Left colon (tissue), 2 donors: ENCODE results near the gene GLS. TPM values are rescaled to one million over a fixed set of nuclear protein-coding genes. Genes with fewer than 3 reads are reported as not detected.

Experiments
- total RNA-seq, 2 donors: library from RNA; stranded (reverse); fragmentation: NEBNext Ultra II Directional; extraction: Animal tissue kit (Norgen Biotek cat#: 25700); gene quantifications; one replicate each; pipeline ENCODE4 v1.2.1, GENCODE V29; 2021
- donor health status: DM: no; HTN: no; CAD: no.
- donor health status: DM: yes; HTN: yes; CAD: no.

The GLS gene
- total RNA-seq, 2 donors from 2014 or later: 51.3 to 63.3 TPM

Other genes starting within 250 kb of the GLS start
- gene NAB1, start 231.7 kb upstream of the GLS start, total RNA-seq: 10 to 100 TPM; 21.9 to 30.9 TPM
- 10 to 100 TPM; 54.1 to 91.7 TPM for gene STAT1, start 133.3 kb downstream of the GLS start, total RNA-seq